ENCODE measurements around the gene CCNG2.

CCNG2 gene

GRCh38 chr4:77201857-77202256 lies 44.9 kb downstream of the CCNG2 start:
- no peak for DNase-seq

DNA sequence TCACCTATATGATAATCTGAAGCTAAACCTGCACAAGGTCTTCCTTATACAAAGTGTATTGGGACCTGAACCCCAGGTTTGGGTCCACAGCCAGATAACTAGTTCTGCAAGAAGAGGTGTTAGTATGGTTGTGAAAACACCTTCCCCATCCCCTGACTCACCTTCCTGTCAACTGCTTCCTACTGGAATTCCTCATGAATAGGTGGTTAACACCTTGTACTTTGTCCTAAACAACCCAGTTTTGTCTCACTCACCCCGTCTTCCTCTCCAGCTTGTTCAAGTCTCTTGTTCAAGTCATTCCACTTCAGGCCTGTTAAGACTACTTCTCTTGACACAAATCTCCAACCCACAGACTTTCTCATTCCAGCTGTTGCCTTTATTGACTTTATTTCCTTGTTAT lies 45.5 kb downstream of the CCNG2 start:
- no peak for DNase-seq

- DNase-seq, result peak in 50 of 56 donors; percentile 0 to 79 (median 30)
Observed at GRCh38 chr4:77203380-77204197, 46.6 kb downstream of the CCNG2 start.

DNA sequence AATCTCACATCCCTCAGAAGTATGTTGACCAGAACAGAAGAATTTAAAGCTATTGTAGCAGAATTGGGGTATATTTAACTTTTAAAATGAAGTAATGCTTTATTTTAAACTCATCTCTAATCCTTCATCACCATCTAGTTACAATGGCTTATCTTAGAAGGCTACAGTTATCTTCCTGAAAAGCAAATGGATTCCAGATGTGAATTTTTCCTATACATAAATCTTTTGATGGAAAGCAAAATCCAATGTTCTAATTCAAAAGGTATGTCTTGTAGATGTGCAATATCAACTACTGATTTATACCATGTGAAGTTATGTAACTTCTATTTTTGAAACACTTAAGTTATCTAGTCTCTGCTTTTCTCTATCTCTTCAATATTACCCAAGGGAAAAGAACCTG lies 47.6 kb downstream of the CCNG2 start:
- DNase-seq, result no peak

DNA sequence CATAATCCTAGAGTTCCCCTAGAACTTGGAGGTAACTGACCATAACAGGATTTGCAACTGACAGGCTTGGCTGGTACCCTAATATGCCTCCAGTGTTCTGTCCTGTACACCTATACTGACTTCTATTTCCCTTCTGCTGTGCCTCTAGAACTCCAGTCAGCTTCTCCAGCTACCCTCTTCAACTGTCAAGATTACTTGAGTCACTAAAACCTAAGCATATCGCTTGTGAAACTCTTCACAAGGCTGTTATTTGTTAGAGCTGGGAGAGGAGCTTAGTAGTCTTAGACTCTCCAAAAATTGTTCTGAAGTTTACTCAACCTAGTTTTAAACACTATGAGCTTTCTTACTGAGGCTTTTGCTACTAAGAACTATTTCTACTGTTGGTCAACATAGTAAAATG lies 52.0 kb downstream of the CCNG2 start:
- DNase-seq, result no peak

DNA sequence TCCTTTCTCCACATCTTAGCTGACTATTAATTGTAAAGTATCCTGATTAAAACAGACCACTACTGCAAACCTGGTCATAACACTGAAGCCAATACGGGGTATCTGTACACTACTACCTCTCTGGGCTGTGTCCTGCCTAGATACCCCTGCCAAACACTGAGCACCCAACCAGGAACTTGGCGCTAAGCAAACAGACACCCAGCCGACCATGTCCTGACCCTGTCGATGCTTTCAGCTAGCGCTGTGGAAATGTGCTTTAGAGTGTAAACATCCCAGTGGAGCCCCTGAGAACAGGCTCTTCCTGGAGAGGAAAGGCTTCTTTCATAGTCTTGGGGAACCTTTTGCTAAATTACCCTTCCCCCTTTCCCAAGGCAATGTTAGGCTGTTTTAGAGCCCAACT lies 52.9 kb downstream of the CCNG2 start:
- no peak for DNase-seq

- no peak for DNase-seq
Observed at GRCh38 chr4:77215107-77215506, 58.1 kb downstream of the CCNG2 start.

DNA sequence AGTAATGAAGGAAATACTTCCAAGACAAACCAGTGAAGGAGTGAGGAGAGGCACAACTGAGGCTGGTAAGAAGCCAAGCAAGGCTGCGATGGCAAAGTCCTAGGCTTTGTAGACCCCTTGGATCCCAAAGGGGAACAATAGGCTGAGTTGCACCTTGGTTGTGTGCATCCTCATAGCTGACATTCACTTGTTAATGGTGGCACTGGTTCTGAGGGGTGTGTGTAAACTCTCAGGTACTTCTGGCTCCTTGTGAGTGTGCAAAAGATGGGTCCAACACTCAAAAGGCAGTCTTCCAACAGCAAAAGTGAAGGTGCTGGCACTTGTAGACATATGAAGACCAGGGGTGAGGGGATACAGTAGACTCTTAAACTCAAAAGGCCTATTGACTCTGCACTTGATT lies 60.5 kb downstream of the CCNG2 start:
- no peak for DNase-seq

DNA sequence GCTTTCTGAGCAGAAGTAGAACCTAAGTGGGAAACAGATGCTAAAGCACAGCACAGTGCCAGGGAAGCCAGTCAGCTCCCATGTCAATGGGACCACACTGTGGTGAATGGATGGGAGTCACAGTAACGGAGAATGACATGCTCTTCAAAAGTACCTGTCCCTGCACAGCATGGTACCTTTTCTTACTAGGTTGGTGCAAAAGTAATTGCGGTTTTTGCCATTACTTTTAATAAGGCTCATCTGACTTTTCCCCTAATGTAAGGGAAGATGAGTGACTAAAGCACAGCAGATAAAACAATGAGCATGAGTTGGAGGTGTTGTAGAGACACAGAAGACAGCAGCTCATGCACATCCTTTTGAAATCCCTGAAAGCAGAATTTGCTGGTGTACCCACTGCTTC lies 62.3 kb downstream of the CCNG2 start:
- no peak for DNase-seq

Data from nucleus accumbens (tissue), 56 donors.